ENCODE measurements around the gene RNF187.

The RNF187 gene

DNA sequence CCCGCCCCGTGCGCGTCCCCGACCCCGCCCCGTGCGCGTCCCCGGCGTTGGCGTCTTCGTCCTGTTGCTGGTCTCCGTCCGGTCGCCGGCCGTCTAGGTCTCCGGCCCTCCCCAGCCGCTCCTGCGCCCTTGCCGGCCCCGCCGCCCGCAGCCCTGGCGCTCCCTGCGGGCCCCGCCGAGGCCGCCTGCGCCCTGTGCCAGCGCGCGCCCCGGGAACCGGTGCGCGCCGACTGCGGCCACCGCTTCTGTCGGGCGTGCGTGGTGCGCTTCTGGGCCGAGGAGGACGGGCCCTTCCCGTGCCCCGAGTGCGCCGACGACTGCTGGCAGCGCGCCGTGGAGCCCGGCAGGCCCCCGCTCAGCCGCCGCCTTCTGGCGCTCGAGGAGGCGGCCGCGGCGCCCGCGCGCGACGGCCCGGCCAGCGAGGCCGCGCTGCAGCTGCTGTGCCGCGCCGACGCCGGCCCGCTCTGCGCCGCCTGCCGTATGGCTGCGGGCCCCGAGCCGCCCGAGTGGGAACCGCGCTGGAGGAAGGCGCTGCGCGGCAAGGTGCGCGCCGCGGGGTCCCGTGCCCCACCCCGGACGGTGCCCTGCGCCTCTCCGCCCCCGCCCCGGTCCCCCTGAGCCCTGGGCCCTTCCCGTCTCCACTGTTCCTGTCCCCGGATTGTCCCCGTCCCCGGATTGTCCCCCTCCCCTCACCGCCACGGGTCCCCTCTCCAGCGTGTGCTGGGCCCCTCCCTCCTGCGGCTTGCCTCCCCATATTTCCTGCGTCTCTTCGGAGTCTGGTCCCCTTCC, at the start of gene RNF187:
Gene RNF187, plus strand, starts transcription at position 47 of the 789 bp plus-strand sequence.
- Histone ChIP-seq H3K9me3 (ENCODE audit: control insufficient read depth in 1 of 2, low read length in 2 of 2) (no peaks in the 10 kb centered on the region), H3K27ac (ENCODE audit: low read length) (peak within 1 kb of the TSS; percentile 98), H3K4me1 (ENCODE audit: control insufficient read depth in 1 of 2, insufficient read depth in 2 of 2, low read length in 2 of 2) (peaks cover 5 to 39% of the 10 kb centered on the region in 2 donors), H3K36me3 (ENCODE audit: control insufficient read depth in 1 of 2, insufficient read depth in 2 of 2, low read length in 2 of 2) (peaks cover 0 to 21% of the 10 kb centered on the region in 2 donors), H3K27me3 (ENCODE audit: low read depth, low read length) (no peaks in the 10 kb centered on the region), H3K4me3 (ENCODE audit: low read depth in 1 of 2, low read length in 2 of 2) (peak within 1 kb of the TSS; percentile 93 to 99)

DNA sequence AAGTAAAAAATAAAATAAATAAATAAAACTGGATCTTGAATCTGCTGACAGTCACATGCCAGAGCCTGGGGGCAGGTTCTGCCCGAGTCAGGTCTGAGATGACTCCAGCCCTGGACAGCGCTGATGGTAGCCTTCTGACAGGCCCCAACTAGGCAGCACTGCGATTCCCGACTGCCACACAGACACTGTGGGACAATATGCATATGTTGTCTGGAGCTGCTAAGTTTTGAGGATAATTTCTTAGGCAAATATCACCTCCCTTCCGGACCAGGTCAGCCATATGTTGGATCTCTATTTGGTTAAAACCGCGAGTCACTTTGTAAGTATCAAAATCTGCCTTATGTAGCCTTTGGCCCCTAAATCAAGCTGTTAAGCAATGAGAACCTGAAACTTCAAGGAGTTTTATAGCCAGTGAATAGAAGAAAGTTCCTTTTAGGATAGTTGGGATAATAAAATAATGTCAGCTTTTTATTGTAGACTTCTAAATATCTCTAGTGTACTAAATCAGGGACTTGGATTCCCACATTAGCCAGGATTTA, 49.7 kb upstream of the RNF187 start:
- Histone ChIP-seq H3K4me1 (ENCODE audit: control insufficient read depth in 1 of 2, insufficient read depth in 2 of 2, low read length in 2 of 2) (no peaks in the 10 kb centered on the region), H3K27me3 (ENCODE audit: low read depth, low read length) (peaks cover 6% of the 10 kb centered on the region), H3K9me3 (ENCODE audit: control insufficient read depth in 1 of 2, low read length in 2 of 2) (no peaks in the 10 kb centered on the region), H3K27ac (ENCODE audit: low read length) (no peak overlapping the region), H3K36me3 (ENCODE audit: control insufficient read depth in 1 of 2, insufficient read depth in 2 of 2, low read length in 2 of 2) (no peaks in the 10 kb centered on the region), H3K4me3 (ENCODE audit: low read depth in 1 of 2, low read length in 2 of 2) (no peak overlapping the region)

DNA sequence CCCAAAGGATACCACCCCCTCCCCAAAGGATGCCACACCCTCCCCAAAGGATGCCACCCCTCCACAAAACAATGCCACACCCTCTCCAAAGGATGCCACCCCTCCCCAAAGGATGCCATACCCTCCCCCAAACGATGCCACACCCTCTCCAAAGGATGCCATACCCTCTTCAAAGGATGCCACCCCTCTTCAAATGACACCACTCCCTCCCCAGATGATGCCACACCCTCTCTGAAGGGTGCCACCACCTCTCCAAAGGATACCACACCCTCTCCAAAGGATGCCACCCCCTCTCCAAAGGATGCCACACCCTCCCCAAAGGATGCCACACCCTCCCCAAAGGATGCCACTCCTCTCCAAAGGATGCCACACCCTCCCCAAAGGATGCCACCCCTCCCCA, 48.9 kb upstream of the RNF187 start:
- Histone ChIP-seq H3K27ac (ENCODE audit: low read length) (no peak overlapping the region), H3K4me3 (ENCODE audit: low read depth in 1 of 2, low read length in 2 of 2) (no peak overlapping the region), H3K9me3 (ENCODE audit: control insufficient read depth in 1 of 2, low read length in 2 of 2) (no peaks in the 10 kb centered on the region), H3K4me1 (ENCODE audit: control insufficient read depth in 1 of 2, insufficient read depth in 2 of 2, low read length in 2 of 2) (no peaks in the 10 kb centered on the region), H3K27me3 (ENCODE audit: low read depth, low read length) (peaks cover 10% of the 10 kb centered on the region), H3K36me3 (ENCODE audit: control insufficient read depth in 1 of 2, insufficient read depth in 2 of 2, low read length in 2 of 2) (no peaks in the 10 kb centered on the region)

DNA sequence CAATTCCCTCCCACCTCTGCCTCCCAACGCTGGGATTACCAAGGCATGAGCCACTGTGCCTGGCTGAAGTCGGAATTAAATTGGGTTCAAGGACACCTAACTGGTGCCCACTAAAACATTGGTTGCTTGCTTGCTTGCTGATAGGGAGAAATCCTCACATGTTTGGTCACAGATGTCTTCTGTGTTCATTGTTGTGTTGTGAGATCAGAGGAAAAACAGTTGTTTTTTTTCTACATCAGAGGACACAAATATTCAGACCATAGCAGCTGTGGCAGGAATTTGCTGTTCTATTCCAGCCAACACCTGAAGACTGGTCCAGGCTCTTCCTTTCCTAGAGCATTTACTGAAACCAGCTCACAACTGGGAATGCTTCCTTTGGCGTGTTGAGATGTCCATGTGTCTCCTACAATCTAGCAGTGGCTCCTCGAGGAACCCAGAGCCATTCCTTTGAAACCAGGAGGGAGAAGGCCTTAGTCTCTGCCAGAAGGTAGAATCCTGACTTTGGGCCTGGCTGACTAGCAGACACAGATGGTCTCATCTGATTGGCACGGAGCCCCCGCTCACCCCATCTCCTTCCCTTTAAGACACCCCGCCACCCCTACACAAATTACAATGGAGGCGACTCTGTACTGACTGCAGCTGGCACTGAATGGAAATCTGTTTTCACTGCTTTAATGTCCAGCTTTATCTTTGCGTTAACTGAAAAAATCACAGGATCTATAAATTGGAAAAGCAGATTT, 46.3 kb upstream of the RNF187 start:
- H3K27ac ChIP-seq (ENCODE audit: low read length), result no peak overlapping the region
- H3K36me3 ChIP-seq (ENCODE audit: control insufficient read depth in 1 of 2, insufficient read depth in 2 of 2, low read length in 2 of 2), result no peaks in the 10 kb centered on the region
- no peak overlapping the region for H3K4me3 ChIP-seq (ENCODE audit: low read depth in 1 of 2, low read length in 2 of 2)
- H3K9me3 ChIP-seq (ENCODE audit: control insufficient read depth in 1 of 2, low read length in 2 of 2), result no peaks in the 10 kb centered on the region
- H3K4me1 ChIP-seq (ENCODE audit: control insufficient read depth in 1 of 2, insufficient read depth in 2 of 2, low read length in 2 of 2), result peaks cover 0 to 6% of the 10 kb centered on the region in 2 donors
- H3K27me3 ChIP-seq (ENCODE audit: low read depth, low read length), result peaks cover 24% of the 10 kb centered on the region

DNA sequence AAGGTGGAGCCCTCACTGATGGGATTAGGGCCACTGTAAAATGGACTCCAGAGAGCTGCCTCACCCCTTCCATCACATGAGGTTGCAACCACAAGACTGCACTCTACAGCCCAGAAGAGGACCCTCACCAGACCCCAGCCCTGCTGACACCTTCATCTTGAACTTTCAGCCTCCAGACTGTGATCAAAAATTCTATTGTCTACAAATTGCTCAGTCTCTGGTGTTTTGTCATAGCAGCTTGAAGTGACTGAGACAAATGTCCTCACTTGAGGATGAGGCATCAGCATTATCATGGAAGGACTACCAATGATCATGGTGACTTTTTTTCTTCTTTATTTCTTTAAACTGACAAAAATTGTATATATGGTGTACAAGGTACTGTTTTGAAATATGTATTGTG, 43.8 kb upstream of the RNF187 start:
- peaks cover 0 to 10% of the 10 kb centered on the region in 2 donors for H3K4me1 ChIP-seq (ENCODE audit: control insufficient read depth in 1 of 2, insufficient read depth in 2 of 2, low read length in 2 of 2)
- H3K9me3 ChIP-seq (ENCODE audit: control insufficient read depth in 1 of 2, low read length in 2 of 2), result no peaks in the 10 kb centered on the region
- H3K4me3 ChIP-seq (ENCODE audit: low read depth in 1 of 2, low read length in 2 of 2), result no peak overlapping the region
- H3K36me3 ChIP-seq (ENCODE audit: control insufficient read depth in 1 of 2, insufficient read depth in 2 of 2, low read length in 2 of 2), result no peaks in the 10 kb centered on the region
- H3K27ac ChIP-seq (ENCODE audit: low read length), result no peak overlapping the region
- peaks cover 34% of the 10 kb centered on the region for H3K27me3 ChIP-seq (ENCODE audit: low read depth, low read length)

DNA sequence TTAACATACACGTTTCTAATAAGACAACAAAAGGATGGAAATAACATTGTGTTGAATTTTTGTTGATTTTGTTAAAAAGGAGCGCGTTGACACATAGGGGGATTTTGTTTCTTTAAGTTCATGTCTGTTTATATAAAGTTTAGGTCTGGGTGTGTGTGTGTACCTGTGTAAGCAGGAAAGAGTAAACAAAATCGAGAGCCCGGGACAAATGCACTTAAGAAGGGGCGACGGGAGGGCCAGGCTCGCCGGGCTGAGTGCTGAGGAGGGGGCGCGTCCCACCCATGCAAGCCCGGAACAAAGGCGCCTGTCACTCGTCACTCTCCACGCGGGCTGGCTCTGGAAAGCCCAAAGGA, 41.7 kb upstream of the RNF187 start:
- peaks cover 0 to 10% of the 10 kb centered on the region in 2 donors for H3K4me1 ChIP-seq (ENCODE audit: control insufficient read depth in 1 of 2, insufficient read depth in 2 of 2, low read length in 2 of 2)
- no peaks in the 10 kb centered on the region for H3K36me3 ChIP-seq (ENCODE audit: control insufficient read depth in 1 of 2, insufficient read depth in 2 of 2, low read length in 2 of 2)
- no peak overlapping the region for H3K27ac ChIP-seq (ENCODE audit: low read length)
- peaks cover 34% of the 10 kb centered on the region for H3K27me3 ChIP-seq (ENCODE audit: low read depth, low read length)
- H3K9me3 ChIP-seq (ENCODE audit: control insufficient read depth in 1 of 2, low read length in 2 of 2), result no peaks in the 10 kb centered on the region
- peak overlapping the region; percentile 52 to 60 for H3K4me3 ChIP-seq (ENCODE audit: low read depth in 1 of 2, low read length in 2 of 2)

DNA sequence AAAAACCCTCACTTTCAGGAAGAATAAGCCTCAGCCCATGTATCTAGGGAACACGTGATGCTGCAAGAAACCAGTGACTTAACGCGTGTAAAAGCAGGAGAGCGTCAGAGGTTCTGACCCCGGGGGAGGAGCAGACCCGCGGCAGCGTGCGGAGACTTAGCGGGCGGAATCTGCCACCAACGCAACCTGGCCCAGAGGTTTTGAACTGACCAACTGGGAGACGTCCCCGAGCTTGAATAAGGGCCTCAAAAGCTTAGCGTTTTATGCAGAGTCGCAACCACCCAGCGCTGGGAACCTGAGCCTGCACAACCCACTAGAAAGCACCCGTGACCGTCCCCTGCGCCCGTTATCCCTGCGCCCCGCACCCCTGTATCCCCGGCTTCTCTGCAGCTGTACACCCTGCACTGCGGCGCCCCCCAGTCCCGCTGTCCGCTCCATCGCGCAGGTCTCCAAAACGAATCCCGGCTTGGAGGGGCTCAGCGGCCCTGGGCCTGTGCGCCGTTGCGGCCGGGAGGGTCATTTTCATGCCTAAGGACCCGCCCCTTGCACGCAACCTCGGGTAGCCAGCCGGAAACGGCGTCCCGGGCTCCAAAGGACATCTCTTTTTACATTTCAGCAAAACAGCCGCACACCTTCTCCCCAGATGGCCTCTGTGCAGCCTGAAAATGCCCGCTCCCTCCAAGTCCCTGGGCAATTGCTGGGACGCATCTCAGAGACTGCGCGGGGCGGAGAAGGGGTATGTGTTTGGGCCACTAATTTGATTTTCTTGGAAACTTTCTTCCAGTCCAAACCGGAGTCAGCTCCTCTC, 41.1 kb upstream of the RNF187 start:
- H3K4me1 ChIP-seq (ENCODE audit: control insufficient read depth in 1 of 2, insufficient read depth in 2 of 2, low read length in 2 of 2), result peaks cover 0 to 10% of the 10 kb centered on the region in 2 donors
- H3K36me3 ChIP-seq (ENCODE audit: control insufficient read depth in 1 of 2, insufficient read depth in 2 of 2, low read length in 2 of 2), result no peaks in the 10 kb centered on the region
- H3K27me3 ChIP-seq (ENCODE audit: low read depth, low read length), result peaks cover 34% of the 10 kb centered on the region
- no peak overlapping the region for H3K27ac ChIP-seq (ENCODE audit: low read length)
- H3K9me3 ChIP-seq (ENCODE audit: control insufficient read depth in 1 of 2, low read length in 2 of 2), result no peaks in the 10 kb centered on the region
- H3K4me3 ChIP-seq (ENCODE audit: low read depth in 1 of 2, low read length in 2 of 2), result peak overlapping the region; percentile 52 to 60

DNA sequence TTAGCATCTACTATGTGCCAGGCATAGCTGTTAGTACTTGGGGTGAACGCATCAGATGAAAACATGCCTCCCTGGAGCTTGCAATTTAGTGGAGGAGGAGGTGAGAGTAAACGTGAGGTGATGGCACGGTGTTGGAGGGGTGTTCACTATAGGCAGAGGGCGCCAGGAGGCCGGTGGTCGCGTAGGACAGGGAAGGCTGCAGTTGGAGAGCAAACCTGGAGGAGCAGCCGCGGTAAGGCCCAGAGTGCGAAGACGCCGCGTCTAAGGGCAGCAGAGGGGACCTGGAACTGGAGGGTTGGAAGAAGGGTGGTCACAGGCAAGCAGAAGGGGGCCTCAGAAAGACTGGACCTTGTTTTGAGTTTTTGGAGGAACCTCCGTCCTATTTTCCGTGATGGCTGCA, 40.3 kb upstream of the RNF187 start:
- Histone ChIP-seq H3K27ac (ENCODE audit: low read length) (no peak overlapping the region), H3K4me1 (ENCODE audit: control insufficient read depth in 1 of 2, insufficient read depth in 2 of 2, low read length in 2 of 2) (peaks cover 0 to 10% of the 10 kb centered on the region in 2 donors), H3K36me3 (ENCODE audit: control insufficient read depth in 1 of 2, insufficient read depth in 2 of 2, low read length in 2 of 2) (no peaks in the 10 kb centered on the region), H3K27me3 (ENCODE audit: low read depth, low read length) (peaks cover 34% of the 10 kb centered on the region), H3K4me3 (ENCODE audit: low read depth in 1 of 2, low read length in 2 of 2) (no peak overlapping the region), H3K9me3 (ENCODE audit: control insufficient read depth in 1 of 2, low read length in 2 of 2) (no peaks in the 10 kb centered on the region)

DNA sequence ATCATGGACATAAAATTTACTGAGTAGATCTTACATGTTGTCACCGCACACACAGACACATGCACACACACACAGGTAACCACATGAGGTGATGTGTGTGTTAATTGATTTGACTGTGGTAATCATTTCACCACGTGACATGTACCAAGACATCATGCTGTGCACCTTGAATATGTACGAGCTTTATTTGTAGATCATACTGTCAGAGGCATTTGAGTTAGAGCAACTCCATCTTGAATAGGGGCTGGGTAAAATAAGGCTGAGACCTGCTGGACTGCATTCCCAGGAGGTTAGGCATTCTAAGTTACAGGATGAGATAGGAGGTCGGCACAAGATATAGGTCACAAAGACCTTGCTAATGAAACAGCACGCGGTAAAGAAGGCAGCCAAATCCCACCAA, 38.8 kb upstream of the RNF187 start:
- Histone ChIP-seq H3K27ac (ENCODE audit: low read length) (no peak overlapping the region), H3K27me3 (ENCODE audit: low read depth, low read length) (peaks cover 30% of the 10 kb centered on the region), H3K36me3 (ENCODE audit: control insufficient read depth in 1 of 2, insufficient read depth in 2 of 2, low read length in 2 of 2) (no peaks in the 10 kb centered on the region), H3K4me1 (ENCODE audit: control insufficient read depth in 1 of 2, insufficient read depth in 2 of 2, low read length in 2 of 2) (peaks cover 0 to 10% of the 10 kb centered on the region in 2 donors), H3K9me3 (ENCODE audit: control insufficient read depth in 1 of 2, low read length in 2 of 2) (no peaks in the 10 kb centered on the region), H3K4me3 (ENCODE audit: low read depth in 1 of 2, low read length in 2 of 2) (no peak overlapping the region)

DNA sequence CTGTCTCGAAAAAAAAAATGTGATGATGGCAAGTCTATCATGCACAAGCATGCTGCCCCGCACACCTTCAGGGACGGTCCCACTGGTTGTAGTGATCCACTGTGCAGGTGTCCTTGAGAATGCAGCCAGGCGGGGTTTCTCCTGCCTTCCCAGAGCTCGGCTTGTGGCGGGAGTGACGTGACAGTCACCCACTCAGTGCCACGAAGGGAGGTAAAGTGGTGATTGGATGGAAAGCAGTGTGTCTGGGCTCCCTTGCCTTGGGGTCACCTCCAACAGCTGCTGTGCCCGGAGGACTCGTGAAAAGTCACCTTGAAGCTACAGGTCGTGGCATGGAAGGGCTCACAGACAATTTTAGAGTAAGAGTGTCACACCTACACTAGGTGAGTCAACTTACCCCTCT, 37.0 kb upstream of the RNF187 start:
- Histone ChIP-seq H3K9me3 (ENCODE audit: control insufficient read depth in 1 of 2, low read length in 2 of 2) (no peaks in the 10 kb centered on the region), H3K27me3 (ENCODE audit: low read depth, low read length) (peaks cover 18% of the 10 kb centered on the region), H3K27ac (ENCODE audit: low read length) (no peak overlapping the region), H3K4me1 (ENCODE audit: control insufficient read depth in 1 of 2, insufficient read depth in 2 of 2, low read length in 2 of 2) (peaks cover 0 to 10% of the 10 kb centered on the region in 2 donors), H3K36me3 (ENCODE audit: control insufficient read depth in 1 of 2, insufficient read depth in 2 of 2, low read length in 2 of 2) (no peaks in the 10 kb centered on the region), H3K4me3 (ENCODE audit: low read depth in 1 of 2, low read length in 2 of 2) (no peak overlapping the region)

Data from muscle layer of duodenum (tissue), 2 donors.